SH-SY5Y (cell line): ENCODE data around the gene PIGC.

Source experiments
- GATA2 ChIP-seq: IDR thresholded peaks from 2 replicates; pipeline ENCODE4 v1.6.1; 2011; ENCODE audit warnings: mild to moderate bottlenecking, low read depth, low read length
- GATA3 ChIP-seq: IDR thresholded peaks from 2 replicates; pipeline ENCODE4 v1.6.1; 2011; ENCODE audit warnings: low read depth, mild to moderate bottlenecking, low read length, moderate library complexity

GRCh38 chr1:172431721-172432192 lies 12.1 kb downstream of the PIGC start:
- no peak for TF ChIP-seq GATA3
- no peak for TF ChIP-seq GATA2
